SU-DHL-6 (cell line): Measurements from ENCODE around the gene KCNH8.

Experiments used
- H2AFZ ChIP-seq: fragments of 200-600 bp; sonication (generic); 2 replicates; pipeline ENCODE4 v1.6.1; 2014; ENCODE audit warnings: low read depth, mild to moderate bottlenecking, moderate library complexity, mixed read lengths, antibody characterized with exemption, low read length; ENCODE audit not compliant: severe bottlenecking
- H3F3A ChIP-seq: fragments of 200-600 bp; shearing (Covaris generic); 2 replicates; pipeline ENCODE4 v1.6.0; 2016; ENCODE audit warnings: antibody characterized with exemption, mild to moderate bottlenecking; ENCODE audit not compliant: insufficient read depth
- H3K27ac ChIP-seq: fragments of 200-600 bp; sonication (generic); 2 replicates; pipeline ENCODE4 v1.5.1; 2016; ENCODE audit warnings: low read depth, mild to moderate bottlenecking, low read length, moderate library complexity, mixed read lengths
- H3K27me3 ChIP-seq: fragments of 200-600 bp; sonication (generic), shearing (Covaris generic); 2 replicates; pipeline ENCODE4 v1.6.0; 2014; ENCODE audit warnings: mild to moderate bottlenecking, low read length
- H3K36me3 ChIP-seq: fragments of 200-600 bp; sonication (generic); 2 replicates; pipeline ENCODE4 v1.6.1; 2014; ENCODE audit warnings: mild to moderate bottlenecking, low read length, mixed read lengths
- H3K4me2 ChIP-seq: fragments of 300-600, 200-600 bp; shearing (Covaris generic), sonication (generic); 2 replicates; pipeline ENCODE4 v1.6.0; 2014; ENCODE audit warnings: low read length, low read depth, mild to moderate bottlenecking; ENCODE audit not compliant: poor library complexity, severe bottlenecking
- H3K4me3 ChIP-seq: fragments of 200-600 bp; sonication (generic); 2 replicates; pipeline ENCODE4 v1.5.1; 2014; ENCODE audit warnings: antibody characterized with exemption, low read length, mild to moderate bottlenecking, mixed read lengths; ENCODE audit not compliant: insufficient read depth, poor library complexity, severe bottlenecking
- H3K79me2 ChIP-seq: fragments of 200-600 bp; sonication (generic); 2 replicates; pipeline ENCODE4 v1.6.1; 2014; ENCODE audit warnings: mild to moderate bottlenecking, low read length, moderate library complexity; ENCODE audit not compliant: insufficient read depth
- H3K9ac ChIP-seq: fragments of 200-600 bp; sonication (generic); 2 replicates; pipeline ENCODE4 v1.7.0; 2014; ENCODE audit warnings: mild to moderate bottlenecking, low read length
- H3K9me2 ChIP-seq: fragments of 200-600 bp; sonication (generic); replicated peaks from 2 replicates; pipeline ENCODE4 v1.6.1; 2014; ENCODE audit warnings: low read length; ENCODE audit not compliant: insufficient read depth
- H3K9me3 ChIP-seq: fragments of 200-600 bp; sonication (generic); 2 replicates; pipeline ENCODE4 v1.6.1; 2014; ENCODE audit warnings: low read length, mixed read lengths; ENCODE audit not compliant: insufficient read depth
- H4K20me1 ChIP-seq: fragments of 200-600 bp; sonication (generic); 2 replicates; pipeline ENCODE4 v1.6.1; 2014; ENCODE audit warnings: low read depth, mild to moderate bottlenecking, antibody characterized with exemption, low read length, moderate library complexity, mixed read lengths
- CTCF ChIP-seq: fragments of 200-600 bp; sonication (generic); IDR thresholded peaks from one replicate; pipeline ENCODE4 v1.5.1; 2017; ENCODE audit warnings: antibody characterized with exemption, mild to moderate bottlenecking, low read length, moderate library complexity; ENCODE audit not compliant: insufficient read depth, poor library complexity, severe bottlenecking
- EZH2phosphoT487 ChIP-seq: fragments of 200-600 bp; sonication (generic), shearing (Covaris generic); conservative IDR thresholded peaks from 2 replicates; pipeline ENCODE4 v1.6.1; 2018; ENCODE audit warnings: mild to moderate bottlenecking, antibody characterized with exemption, low read length, moderate library complexity, mixed read lengths

Gene KCNH8

GRCh38 chr3:19531426-19531825 lies 383.1 kb downstream of the KCNH8 start:
- H3K4me2 ChIP-seq, result peak overlapping the region; percentile 0
- H3K27me3 ChIP-seq, result no peaks in the 10 kb centered on the region
- no peak overlapping the region for H3K4me3 ChIP-seq
- no peaks in the 10 kb centered on the region for H3K9me2 ChIP-seq
- H3K36me3 ChIP-seq, result no peaks in the 10 kb centered on the region; the same call in 1 of the 2 replicates
- no peaks in the 10 kb centered on the region for H4K20me1 ChIP-seq
- H3F3A ChIP-seq, result no peaks in the 10 kb centered on the region
- H3K79me2 ChIP-seq, result no peaks in the 10 kb centered on the region
- H3K27ac ChIP-seq, result no peak overlapping the region
- TF ChIP-seq EZH2phosphoT487 (no peak), CTCF (no peak)
- H3K9ac ChIP-seq, result no peak overlapping the region
- H2AFZ ChIP-seq, result no peak overlapping the region
- no peaks in the 10 kb centered on the region for H3K9me3 ChIP-seq

GRCh38 chr3:19539518-19540392 lies 391.4 kb downstream of the KCNH8 start:
- TF ChIP-seq CTCF, result no peak
- TF ChIP-seq EZH2phosphoT487, result no peak
- peak overlapping the region; percentile 39 for H2AFZ ChIP-seq
- H3K4me3 ChIP-seq, result no peak overlapping the region
- H3K4me2 ChIP-seq, result peak overlapping the region; percentile 59
- H3K9ac ChIP-seq, result peak overlapping the region; percentile 50
- peaks cover 38% of the 10 kb centered on the region for H3F3A ChIP-seq
- H3K79me2 ChIP-seq, result no peaks in the 10 kb centered on the region
- H3K27me3 ChIP-seq, result no peaks in the 10 kb centered on the region
- H3K9me3 ChIP-seq, result no peaks in the 10 kb centered on the region
- no peaks in the 10 kb centered on the region for H3K36me3 ChIP-seq
- H3K9me2 ChIP-seq, result no peaks in the 10 kb centered on the region
- H4K20me1 ChIP-seq, result no peaks in the 10 kb centered on the region
- H3K27ac ChIP-seq, result peak overlapping the region; percentile 99

- peak overlapping the region; percentile 44 for H2AFZ ChIP-seq
- H3K9me2 ChIP-seq, result no peaks in the 10 kb centered on the region
- H4K20me1 ChIP-seq, result no peaks in the 10 kb centered on the region
- peak overlapping the region; percentile 50 for H3K9ac ChIP-seq
- no peaks in the 10 kb centered on the region for H3K79me2 ChIP-seq
- H3K36me3 ChIP-seq, result no peaks in the 10 kb centered on the region
- no peaks in the 10 kb centered on the region for H3K27me3 ChIP-seq
- no peak overlapping the region for H3K4me3 ChIP-seq
- TF ChIP-seq EZH2phosphoT487, result no peak
- no peak for TF ChIP-seq CTCF
- peaks cover 38% of the 10 kb centered on the region for H3F3A ChIP-seq
- H3K4me2 ChIP-seq, result peak overlapping the region; percentile 59
- no peaks in the 10 kb centered on the region for H3K9me3 ChIP-seq
- H3K27ac ChIP-seq, result peak overlapping the region; percentile 99
Observed at GRCh38 chr3:19540464-19540863, 392.2 kb downstream of the KCNH8 start.
